Keratinocyte (primary cell): Measurements from ENCODE around the gene TUSC1. TPM values are rescaled to one million over a fixed set of nuclear protein-coding genes. Genes with fewer than 3 reads are reported as not detected.

Experiments used
- DNase-seq: peaks from one replicate; pipeline ENCODE4 v3.0.0-alpha.2; 2011; ENCODE audit warnings: low read depth, missing footprints, low spot score
- FAIRE-seq: peaks from 2 replicates; lab custom pipeline; 2011; peaks lifted over from hg19 to GRCh38; lab: Jason Lieb, UNC
- H2AFZ ChIP-seq: 2 replicates; pipeline ENCODE4 v1.6.0; 2012; ENCODE audit warnings: low read length, control low read depth, inconsistent platforms; ENCODE audit not compliant: control insufficient read depth
- H3K27ac ChIP-seq: 2 replicates; pipeline ENCODE4 v1.5.1; 2011; ENCODE audit warnings: low read length; ENCODE audit not compliant: control insufficient read depth, insufficient read depth
- H3K27me3 ChIP-seq: 3 replicates; pipeline ENCODE4 v1.6.0; 2011; ENCODE audit warnings: low read length; ENCODE audit not compliant: control insufficient read depth, insufficient read depth; ENCODE audit errors: extremely low read depth
- H3K36me3 ChIP-seq, 2 experiments: 2 replicates in 1 of 2; 3 replicates in 1 of 2; pipeline ENCODE4 v1.5.1; 2011; ENCODE audit warnings: low read length in 2 of 2, mild to moderate bottlenecking in 1 of 2; ENCODE audit not compliant: control insufficient read depth in 2 of 2, insufficient read depth in 2 of 2; ENCODE audit errors: extremely low read depth in 1 of 2
- H3K4me1 ChIP-seq: 3 replicates; pipeline ENCODE4 v1.5.1; 2011; ENCODE audit warnings: low read length; ENCODE audit not compliant: control insufficient read depth, insufficient read depth; ENCODE audit errors: extremely low read depth
- H3K4me2 ChIP-seq: 3 replicates; pipeline ENCODE4 v1.6.0; 2011; ENCODE audit warnings: low read depth, low read length; ENCODE audit not compliant: control insufficient read depth, insufficient read depth; ENCODE audit errors: extremely low read depth
- H3K4me3 ChIP-seq, 3 experiments: fragments of 200-600 bp in 1 of 3; sonication (generic) in 1 of 3; 2 replicates in 2 of 3; 3 replicates in 1 of 3; pipeline ENCODE4 v1.5.1; 2011 to 2016; ENCODE audit warnings: low read length in 3 of 3, mild to moderate bottlenecking in 3 of 3, control low read depth in 2 of 3, inconsistent platforms in 1 of 3, low read depth in 1 of 3, mixed read lengths in 1 of 3, mixed run types in 1 of 3, moderate library complexity in 1 of 3; ENCODE audit not compliant: control insufficient read depth in 2 of 3, insufficient read depth in 2 of 3; ENCODE audit errors: extremely low read depth in 1 of 3
- H3K79me2 ChIP-seq: 2 replicates; pipeline ENCODE4 v1.6.0; 2012; ENCODE audit warnings: low read length; ENCODE audit not compliant: control insufficient read depth, insufficient read depth
- H3K9ac ChIP-seq: 3 replicates; pipeline ENCODE4 v1.6.0; 2011; ENCODE audit warnings: low read length; ENCODE audit not compliant: control insufficient read depth, insufficient read depth; ENCODE audit errors: extremely low read depth
- H3K9me1 ChIP-seq: 3 replicates; pipeline ENCODE4 v1.6.0; 2011; ENCODE audit warnings: low read length; ENCODE audit not compliant: control insufficient read depth, insufficient read depth; ENCODE audit errors: extremely low read depth
- H3K9me3 ChIP-seq: 2 replicates; pipeline ENCODE4 v1.5.1; 2012; ENCODE audit warnings: low read depth, low read length; ENCODE audit not compliant: control insufficient read depth
- H4K20me1 ChIP-seq: 3 replicates; pipeline ENCODE4 v1.6.0; 2011; ENCODE audit warnings: low read length; ENCODE audit not compliant: control insufficient read depth, insufficient read depth; ENCODE audit errors: extremely low read depth
- CTCF ChIP-seq, 3 experiments: IDR thresholded peaks in 1 of 3; conservative IDR thresholded peaks in 1 of 3; optimal IDR thresholded peaks in 1 of 3; 2 replicates in 2 of 3; 3 replicates in 1 of 3; pipeline versions ENCODE3 to v1.5.1; 2011; ENCODE audit warnings: low read length in 3 of 3, mild to moderate bottlenecking in 3 of 3, moderate library complexity in 2 of 3, control low read depth in 1 of 3, inconsistent platforms in 1 of 3; ENCODE audit not compliant: insufficient read depth in 2 of 3; ENCODE audit errors: extremely low read depth in 1 of 3
- EZH2 ChIP-seq: IDR thresholded peaks from one replicate; pipeline ENCODE4 v1.6.1; 2012; ENCODE audit warnings: inconsistent platforms, mild to moderate bottlenecking, low read length, moderate library complexity
- dilution Hi-C: fragments of 300-500 bp; cut with MboI; formaldehyde crosslinking; loops from one replicate; pipeline ENCODE4 v1.7.0; 2020; ENCODE audit warnings: low sequenced_read_pairs; ENCODE audit not compliant: extremely low pct_ligation_motif_present
- polyA plus RNA-seq, 5 experiments: library from polyadenylated mRNA; depleted of rRNA in 3 of 5; stranded (reverse) in 3 of 5; stranded (forward) in 1 of 5; unstranded in 1 of 5; fragments of >200 nt; gene quantifications; 1 replicate in 1 of 5; 2 replicates in 3 of 5; 3 replicates in 1 of 5; pipeline versions ENCODE4 v1.2.1 to v1.2.3, GENCODE V29; 2011 to 2012; ENCODE audit warnings: missing spikeins in 2 of 5, low read depth in 1 of 5, low replicate concordance in 1 of 5

TUSC1 gene
- polyA plus RNA-seq, 1 donor (not counting 4 experiments of a cell fraction or from before 2014, with no cell fraction given), result 6.6 TPM

GRCh38 chr9:25700430-25700829 lies 22.2 kb upstream of the TUSC1 start:
- no peak overlapping the region for H3K4me3 ChIP-seq
- TF ChIP-seq CTCF (optimal IDR thresholded peaks at IDR 0.05 in 1 of 3, IDR thresholded peaks at IDR 0.05 in 1 of 3, conservative IDR thresholded peaks at IDR 0.05 in 1 of 3; ENCODE audit: extremely low read depth in 1 of 3, insufficient read depth in 2 of 3, low read length in 3 of 3), result no peak
- TF ChIP-seq EZH2, result no peak
- dilution Hi-C loops, result no loop called here
- H3K4me1 ChIP-seq, result peaks cover 10% of the 10 kb centered on the region
- FAIRE-seq (no peak), DNase-seq (no peak)
- no peaks in the 10 kb centered on the region for H3K9me3 ChIP-seq
- H3K9me1 ChIP-seq, result no peaks in the 10 kb centered on the region
- no peaks in the 10 kb centered on the region for H3K27me3 ChIP-seq
- H2AFZ ChIP-seq, result no peak overlapping the region
- no peaks in the 10 kb centered on the region for H4K20me1 ChIP-seq
- no peak overlapping the region for H3K4me2 ChIP-seq
- no peak overlapping the region for H3K27ac ChIP-seq
- H3K36me3 ChIP-seq, result no peaks in the 10 kb centered on the region
- H3K79me2 ChIP-seq, result no peaks in the 10 kb centered on the region
- H3K9ac ChIP-seq, result no peak overlapping the region

- Histone ChIP-seq H2AFZ (no peak overlapping the region), H3K9me3 (no peaks in the 10 kb centered on the region), H3K36me3 (no peaks in the 10 kb centered on the region), H3K4me3 (no peak overlapping the region), H3K79me2 (no peaks in the 10 kb centered on the region), H3K4me2 (no peak overlapping the region), H3K27ac (no peak overlapping the region), H3K9me1 (no peaks in the 10 kb centered on the region), H3K27me3 (no peaks in the 10 kb centered on the region), H4K20me1 (no peaks in the 10 kb centered on the region), H3K4me1 (no peaks in the 10 kb centered on the region), H3K9ac (no peak overlapping the region)
- TF ChIP-seq EZH2, result no peak
- no peak for TF ChIP-seq CTCF (optimal IDR thresholded peaks at IDR 0.05 in 1 of 3, IDR thresholded peaks at IDR 0.05 in 1 of 3, conservative IDR thresholded peaks at IDR 0.05 in 1 of 3; ENCODE audit: extremely low read depth in 1 of 3, insufficient read depth in 2 of 3, low read length in 3 of 3)
- dilution Hi-C loops, result no loop called here
- DNase-seq (no peak), FAIRE-seq (no peak)
Observed at GRCh38 chr9:25691786-25692185, 13.5 kb upstream of the TUSC1 start.
